HepG2 (cell line): Measurements from ENCODE around the gene BTG1. TPM values are rescaled to one million over a fixed set of nuclear protein-coding genes. Genes with fewer than 3 reads are reported as not detected.

Experiments
- ATRX ChIP-seq: sonication (generic); formaldehyde crosslinking; IDR thresholded peaks from 2 replicates; pipeline ENCODE4 v1.4.0; 2020; ENCODE audit warnings: missing genetic modification reagents, borderline replicate concordance
- EZH2 ChIP-seq: conservative IDR thresholded peaks from 2 replicates; pipeline ENCODE4 v1.6.1; 2012; ENCODE audit warnings: mild to moderate bottlenecking, low read depth, low read length, moderate library complexity
- HNF1B ChIP-seq: sonication (generic); formaldehyde crosslinking; IDR thresholded peaks from 2 replicates; pipeline ENCODE4 v1.5.1; 2020; ENCODE audit warnings: mild to moderate bottlenecking, moderate library complexity, missing genetic modification reagents
- HNRNPLL ChIP-seq: fragments of 200-400 bp; formaldehyde crosslinking; IDR thresholded peaks from 2 replicates; pipeline ENCODE4 v1.6.1; 2017; ENCODE audit warnings: mild to moderate bottlenecking, low read depth, low read length; ENCODE audit not compliant: poor library complexity, severe bottlenecking
- HOXA3 ChIP-seq: sonication (generic); formaldehyde crosslinking; IDR thresholded peaks from 2 replicates; pipeline ENCODE4 v1.5.0; 2020; ENCODE audit warnings: missing genetic modification reagents
- KLF13 ChIP-seq: sonication (generic); formaldehyde crosslinking; IDR thresholded peaks from 2 replicates; pipeline ENCODE4 v1.4.0; 2020; ENCODE audit warnings: mild to moderate bottlenecking, missing genetic modification reagents
- NFE2L1 ChIP-seq: sonication (generic); formaldehyde crosslinking; IDR thresholded peaks from 2 replicates; pipeline ENCODE4 v1.4.0; 2020; ENCODE audit warnings: missing genetic modification reagents, mild to moderate bottlenecking, borderline replicate concordance
- NPAS2 ChIP-seq: sonication (generic); formaldehyde crosslinking; IDR thresholded peaks from 2 replicates; pipeline ENCODE4 v1.8.0; 2022; ENCODE audit warnings: mild to moderate bottlenecking, missing genetic modification reagents, borderline replicate concordance
- WIZ ChIP-seq: sonication (generic); formaldehyde crosslinking; IDR thresholded peaks from 2 replicates; pipeline ENCODE4 v1.5.1; 2020; ENCODE audit warnings: mild to moderate bottlenecking, missing genetic modification reagents
- ZBTB21 ChIP-seq: sonication (generic); formaldehyde crosslinking; IDR thresholded peaks from 2 replicates; pipeline ENCODE4 v1.4.0; 2020; ENCODE audit warnings: missing genetic modification reagents
- ZC3H4 ChIP-seq: sonication (generic); formaldehyde crosslinking; IDR thresholded peaks from 2 replicates; pipeline ENCODE4 v1.4.0; 2020; ENCODE audit warnings: missing genetic modification reagents, borderline replicate concordance
- ZFX ChIP-seq: sonication (generic); formaldehyde crosslinking; IDR thresholded peaks from 2 replicates; pipeline ENCODE4 v1.4.0; 2020; ENCODE audit warnings: mild to moderate bottlenecking, low read depth, missing genetic modification reagents, moderate library complexity
- ZMAT3 ChIP-seq: sonication (generic); formaldehyde crosslinking; conservative IDR thresholded peaks from 2 replicates; pipeline ENCODE4 v1.7.0; 2021; ENCODE audit warnings: missing genetic modification reagents
- ZMYM4 ChIP-seq: sonication (generic); formaldehyde crosslinking; IDR thresholded peaks from 2 replicates; pipeline ENCODE4 v1.8.1; 2023; ENCODE audit warnings: mild to moderate bottlenecking, missing genetic modification reagents
- ZNF382 ChIP-seq: sonication (generic); formaldehyde crosslinking; IDR thresholded peaks from 2 replicates; pipeline ENCODE4 v1.5.0; 2020; ENCODE audit warnings: missing genetic modification reagents, mild to moderate bottlenecking, borderline replicate concordance
- ZNF460 ChIP-seq: sonication (generic); formaldehyde crosslinking; IDR thresholded peaks from 2 replicates; pipeline ENCODE4 v1.5.1; 2020; ENCODE audit warnings: missing genetic modification reagents, mild to moderate bottlenecking, borderline replicate concordance
- ZNF543 ChIP-seq: sonication (generic); formaldehyde crosslinking; IDR thresholded peaks from 2 replicates; pipeline ENCODE4 v1.4.0; 2020; ENCODE audit warnings: mild to moderate bottlenecking, missing genetic modification reagents
- ZNF563 ChIP-seq: sonication (generic); formaldehyde crosslinking; IDR thresholded peaks from 2 replicates; pipeline ENCODE4 v1.8.0; 2022; ENCODE audit warnings: mild to moderate bottlenecking, moderate library complexity, missing genetic modification reagents
- ZNF607 ChIP-seq: sonication (generic); formaldehyde crosslinking; IDR thresholded peaks from 2 replicates; pipeline ENCODE4 v1.5.1; 2020; ENCODE audit warnings: missing genetic modification reagents, mild to moderate bottlenecking, borderline replicate concordance
- ZNF614 ChIP-seq: IDR thresholded peaks from 2 replicates; pipeline ENCODE4 v1.6.1; 2018; ENCODE audit warnings: missing biosample characterization, missing genetic modification reagents, inconsistent platforms, borderline replicate concordance
- ZNF615 ChIP-seq: sonication (generic); formaldehyde crosslinking; IDR thresholded peaks from 2 replicates; pipeline ENCODE4 v1.5.0; 2020; ENCODE audit warnings: mild to moderate bottlenecking, missing genetic modification reagents, borderline replicate concordance
- ZNF652 ChIP-seq: IDR thresholded peaks from 2 replicates; pipeline ENCODE4 v1.6.1; 2016; ENCODE audit warnings: low read depth, borderline replicate concordance
- ZNF737 ChIP-seq: sonication (generic); formaldehyde crosslinking; IDR thresholded peaks from 2 replicates; pipeline ENCODE4 v1.5.0; 2020; ENCODE audit warnings: missing genetic modification reagents, mild to moderate bottlenecking, borderline replicate concordance
- ZNF776 ChIP-seq: sonication (generic); formaldehyde crosslinking; IDR thresholded peaks from 2 replicates; pipeline ENCODE4 v1.4.0; 2020; ENCODE audit warnings: mild to moderate bottlenecking, missing genetic modification reagents
- ZNF784 ChIP-seq: sonication (generic); formaldehyde crosslinking; IDR thresholded peaks from 2 replicates; pipeline ENCODE4 v1.5.1; 2020; ENCODE audit warnings: missing genetic modification reagents, mild to moderate bottlenecking, borderline replicate concordance
- ZSCAN9 ChIP-seq: IDR thresholded peaks from 2 replicates; pipeline ENCODE4 v1.6.1; 2016; ENCODE audit warnings: borderline replicate concordance
- polyA plus RNA-seq, 8 experiments: library from polyadenylated mRNA; depleted of rRNA in 3 of 8; stranded (reverse) in 7 of 8; unstranded in 1 of 8; fragments of >200 nt; fragmentation: Illumina TruSeq in 4 of 8; extraction: Trizol in 4 of 8; gene quantifications; 2 replicates each; pipeline versions ENCODE4 v1.2.1 to v1.2.3, GENCODE V29; 2011 to 2016; ENCODE audit warnings: low read depth in 4 of 8, missing spikeins in 1 of 8, mixed read lengths in 1 of 8; ENCODE audit not compliant: insufficient read depth in 1 of 8
- total RNA-seq, 5 experiments: library from RNA; depleted of rRNA; stranded (reverse); fragments of >200 nt; fragmentation: Illumina TruSeq; extraction: Trizol; gene quantifications; 2 replicates each; pipeline ENCODE4 v1.2.3, GENCODE V29; 2016; ENCODE audit warnings: low read depth in 1 of 5

BTG1 gene
- total and polyA plus RNA-seq, 2 of the 13 experiments (the other 11 are each of a cell fraction or from before 2014, with no cell fraction given): 7.5 to 16.7 TPM

- peak; percentile 66 for TF ChIP-seq ZMAT3
- no peak for TF ChIP-seq WIZ (CRISPR knock-in tag)
- peak; percentile 84 for TF ChIP-seq ZFX
- 0 out of 2 replicates have a peak, but pooled peaks have one; percentile 39 for TF ChIP-seq ATRX (CRISPR knock-in tag)
- TF ChIP-seq ZMYM4 (CRISPR knock-in tag): peak; percentile 99
- TF ChIP-seq ZNF652 (CRISPR knock-in tag): peak; percentile 12; the same call in 1 of the 2 replicates
- TF ChIP-seq ZNF543: no peak
- peak; percentile 29; the same call in 1 of the 2 replicates for TF ChIP-seq ZC3H4 (CRISPR knock-in tag)
- TF ChIP-seq NPAS2 (CRISPR knock-in tag): no peak
- TF ChIP-seq ZNF614 (CRISPR knock-in tag): 0 out of 2 replicates have a peak, but pooled peaks have one; percentile 18
- peak; percentile 86 for TF ChIP-seq ZBTB21
- TF ChIP-seq ZNF382 (CRISPR knock-in tag): no peak
- peak; percentile 83 for TF ChIP-seq ZSCAN9 (CRISPR knock-in tag)
- TF ChIP-seq ZNF460 (CRISPR knock-in tag): no peak
- peak; percentile 56; the same call in 1 of the 2 replicates for TF ChIP-seq HNF1B (CRISPR knock-in tag)
- no peak for TF ChIP-seq ZNF776 (CRISPR knock-in tag)
- 0 out of 2 replicates have a peak, but pooled peaks have one; percentile 0 for TF ChIP-seq ZNF563 (CRISPR knock-in tag)
- TF ChIP-seq ZNF607 (CRISPR knock-in tag): no peak
- TF ChIP-seq ZNF784 (CRISPR knock-in tag): peak; percentile 13; the same call in 1 of the 2 replicates
- TF ChIP-seq HOXA3: peak; percentile 68
- TF ChIP-seq HNRNPLL: peak; percentile 93
- TF ChIP-seq KLF13 (CRISPR knock-in tag): 0 out of 2 replicates have a peak, but pooled peaks have one; percentile 66
- TF ChIP-seq ZNF737 (CRISPR knock-in tag): 0 out of 2 replicates have a peak, but pooled peaks have one; percentile 33
- no peak for TF ChIP-seq NFE2L1 (CRISPR knock-in tag)
- TF ChIP-seq ZNF615 (CRISPR knock-in tag): no peak
- TF ChIP-seq EZH2: no peak
Observed at GRCh38 chr12:92145731-92146496, at the start of gene BTG1 (continued).
